ENCODE results near the gene ZBED4. TPM values are rescaled to one million over a fixed set of nuclear protein-coding genes. Genes with fewer than 3 reads are reported as not detected.

The ZBED4 gene
- total and polyA plus RNA-seq, 2 of the 13 experiments (the other 11 are each of a cell fraction or from before 2014, with no cell fraction given), result 5.4 to 9.6 TPM

GRCh38 chr22:49887702-49888101 lies 34.1 kb downstream of the ZBED4 start (continued):
- TF ChIP-seq, protein P1, sequence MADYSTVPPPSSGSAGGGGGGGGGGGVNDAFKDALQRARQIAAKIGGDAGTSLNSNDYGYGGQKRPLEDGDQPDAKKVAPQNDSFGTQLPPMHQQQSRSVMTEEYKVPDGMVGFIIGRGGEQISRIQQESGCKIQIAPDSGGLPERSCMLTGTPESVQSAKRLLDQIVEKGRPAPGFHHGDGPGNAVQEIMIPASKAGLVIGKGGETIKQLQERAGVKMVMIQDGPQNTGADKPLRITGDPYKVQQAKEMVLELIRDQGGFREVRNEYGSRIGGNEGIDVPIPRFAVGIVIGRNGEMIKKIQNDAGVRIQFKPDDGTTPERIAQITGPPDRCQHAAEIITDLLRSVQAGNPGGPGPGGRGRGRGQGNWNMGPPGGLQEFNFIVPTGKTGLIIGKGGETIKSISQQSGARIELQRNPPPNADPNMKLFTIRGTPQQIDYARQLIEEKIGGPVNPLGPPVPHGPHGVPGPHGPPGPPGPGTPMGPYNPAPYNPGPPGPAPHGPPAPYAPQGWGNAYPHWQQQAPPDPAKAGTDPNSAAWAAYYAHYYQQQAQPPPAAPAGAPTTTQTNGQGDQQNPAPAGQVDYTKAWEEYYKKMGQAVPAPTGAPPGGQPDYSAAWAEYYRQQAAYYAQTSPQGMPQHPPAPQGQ (CRISPR knock-in tag; IDR thresholded peaks at IDR 0.05; ENCODE audit: borderline replicate concordance), result no peak
- no peak for TF ChIP-seq ZMYM3 (CRISPR knock-in tag; IDR thresholded peaks at IDR 0.05)
- no peak for TF ChIP-seq ZFP36L1 (CRISPR knock-in tag; IDR thresholded peaks at IDR 0.05)
- TF ChIP-seq SRSF1 (optimal IDR thresholded peaks at IDR 0.05; ENCODE audit: low read depth, low read length), result no peak
- TF ChIP-seq ZFP36L2 (CRISPR knock-in tag; IDR thresholded peaks at IDR 0.05), result no peak
- no peak for TF ChIP-seq ZNF367 (CRISPR knock-in tag; IDR thresholded peaks at IDR 0.05; ENCODE audit: borderline replicate concordance)
- no peak for TF ChIP-seq CC2D1A (CRISPR knock-in tag; IDR thresholded peaks at IDR 0.05)
- no peak for TF ChIP-seq ADNP (CRISPR knock-in tag; IDR thresholded peaks at IDR 0.05)

DNA sequence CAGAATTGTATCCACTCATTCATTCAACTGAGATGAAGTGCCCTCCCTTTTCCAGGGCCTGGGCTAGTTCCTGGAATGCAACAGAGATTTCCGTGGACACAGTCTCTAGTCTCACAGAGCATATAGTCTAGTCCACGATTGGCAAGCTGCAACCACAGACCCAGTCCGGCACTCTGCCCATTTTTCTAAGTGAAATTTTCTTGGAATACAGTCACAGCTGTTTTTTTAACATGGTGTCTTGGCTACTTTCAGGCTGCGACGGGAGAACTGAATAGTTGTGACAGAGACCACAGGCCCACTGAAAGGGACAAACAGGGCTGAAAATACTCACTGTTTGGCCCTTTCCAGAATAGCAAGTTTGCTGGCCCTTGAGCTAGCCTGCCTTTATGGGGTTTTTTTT lies 35.4 kb downstream of the ZBED4 start:
- Histone ChIP-seq H3K4me1 (ENCODE audit: insufficient read depth, low read length) (no peaks in the 10 kb centered on the region), H3K27me3 (ENCODE audit: control insufficient read depth in 1 of 2, insufficient read depth in 2 of 2, low read length in 2 of 2) (no peaks in the 10 kb centered on the region)
- POLR2A ChIA-PET, result no interaction called here

More for the DNA sequence above, 35.4 kb downstream of the ZBED4 start:
- H3K27ac ChIP-seq (ENCODE audit: extremely low read length, insufficient read depth, low read length), result no peak overlapping the region
- peaks cover 19 to 50% of the 10 kb centered on the region in 2 experiments for H3K36me3 ChIP-seq (replicated peaks in 1 of 2; ENCODE audit: control insufficient read depth in 1 of 2, insufficient read depth in 2 of 2, low read length in 2 of 2)
- BruUV-seq (replicated peaks), result no TSS peak
- no peaks in the 10 kb centered on the region for H3K79me2 ChIP-seq (ENCODE audit: insufficient read depth, low read length)
- no peaks in the 10 kb centered on the region for H3K9me3 ChIP-seq (ENCODE audit: low read length)
- TF ChIP-seq ZMYM4 (CRISPR knock-in tag; IDR thresholded peaks at IDR 0.05) (no peak), ARNT (IDR thresholded peaks at IDR 0.05) (no peak), TFDP2 (CRISPR knock-in tag; IDR thresholded peaks at IDR 0.05) (no peak), ZMAT3 (CRISPR knock-in tag; conservative IDR thresholded peaks at IDR 0.05) (no peak), MAZ (IDR thresholded peaks at IDR 0.05; ENCODE audit: borderline replicate concordance, low read depth, low read length) (no peak), MAZ (CRISPR knock-in tag; IDR thresholded peaks at IDR 0.05; ENCODE audit: low read depth) (no peak), SCMH1 (CRISPR knock-in tag; IDR thresholded peaks at IDR 0.05; ENCODE audit: borderline replicate concordance) (no peak), TGIF2 (CRISPR knock-in tag; IDR thresholded peaks at IDR 0.05) (no peak)
- no peak overlapping the region for H3K4me3 ChIP-seq (replicated peaks in 1 of 3; ENCODE audit: insufficient read depth in 1 of 3, low read depth in 2 of 3, low read length in 3 of 3)
- intact Hi-C loops (cut with micrococcal nuclease; ENCODE audit: unreplicated experiment), result no loop called here
- FAIRE-seq (no peak), ATAC-seq (no peak), DNase-seq (ENCODE audit: low spot score) (no peak)
- in situ Hi-C loops (cut with HindIII; ENCODE audit: extremely low pct_ligation_motif_present, low pct_unique_long_range_greater_than_20kb), result no loop called here
- H4K20me1 ChIP-seq (ENCODE audit: insufficient read depth, low read length), result no peaks in the 10 kb centered on the region
- WGBS (ENCODE audit: low lambda C conversion rate), result 98% methylated on average over 5 of the region's 5 CpGs
- no peak overlapping the region for H2AFZ ChIP-seq (ENCODE audit: low read length)
- H3K4me2 ChIP-seq (ENCODE audit: low read depth, low read length), result no peak overlapping the region
- CTCF ChIA-PET (ENCODE audit: low intra/inter-chr PET ratio, low total read pairs), result no interaction called here
- no peak overlapping the region for H3K9ac ChIP-seq (ENCODE audit: insufficient read depth, low read depth, low read length)

All from HepG2 (cell line).